Stimulated activated CD4-positive, alpha-beta T cell treated with anti-CD3 and anti-CD28 coated beads, Interleukin-1b, Interleukin-23, amount 100 ng/mL, for 1 hour (primary cell): ENCODE measurements around the gene TMEM125.

ENCODE experiments used
- DNase-seq, 2 donors: peaks; one replicate each; pipeline ENCODE4 v3.0.0-alpha.2; 2020; ENCODE audit warnings: low read depth in 2 of 2

TMEM125 gene

DNA sequence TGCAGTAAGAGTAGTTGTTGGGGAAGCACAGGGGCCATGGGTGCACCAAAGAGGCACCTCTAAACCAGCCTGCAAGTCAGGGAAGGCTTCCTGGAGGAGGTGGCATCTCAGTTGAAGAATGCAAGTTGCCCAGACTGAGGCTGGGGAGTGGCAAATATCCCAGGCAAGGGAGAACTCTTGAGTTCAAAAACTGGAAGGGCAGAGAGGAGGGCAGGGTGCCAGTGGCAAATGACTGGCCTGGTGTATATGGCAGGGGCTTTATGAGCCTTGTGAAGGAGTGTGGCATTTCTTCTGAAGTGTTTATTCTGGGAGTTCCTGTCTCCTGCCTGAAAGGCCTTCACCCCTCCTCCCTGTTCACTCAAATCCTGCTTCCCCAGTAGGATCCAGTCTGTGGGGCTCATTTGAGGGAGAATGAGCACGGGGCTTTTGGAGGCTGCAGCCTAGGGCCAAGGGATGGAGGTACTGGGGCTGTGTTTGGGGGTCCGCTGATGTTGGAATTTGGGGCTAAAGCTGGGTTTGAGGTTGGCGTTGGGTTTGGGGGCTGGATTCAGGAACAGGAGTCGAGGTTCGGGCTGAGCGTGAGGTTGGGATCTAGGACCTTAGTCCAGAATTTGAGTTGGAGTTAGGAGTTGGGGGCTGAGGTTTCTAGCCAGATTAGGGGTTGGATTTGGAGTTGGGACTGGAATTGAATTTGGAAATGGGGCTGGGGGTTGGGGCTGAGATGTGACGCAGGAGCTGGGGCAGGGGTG lies at the start of gene TMEM125:
TMEM125 (plus strand) TSS at position 357 of the 749 bp plus-strand sequence. CDS start 2,740 bp downstream, outside the sequence.
- no peak for DNase-seq

DNA sequence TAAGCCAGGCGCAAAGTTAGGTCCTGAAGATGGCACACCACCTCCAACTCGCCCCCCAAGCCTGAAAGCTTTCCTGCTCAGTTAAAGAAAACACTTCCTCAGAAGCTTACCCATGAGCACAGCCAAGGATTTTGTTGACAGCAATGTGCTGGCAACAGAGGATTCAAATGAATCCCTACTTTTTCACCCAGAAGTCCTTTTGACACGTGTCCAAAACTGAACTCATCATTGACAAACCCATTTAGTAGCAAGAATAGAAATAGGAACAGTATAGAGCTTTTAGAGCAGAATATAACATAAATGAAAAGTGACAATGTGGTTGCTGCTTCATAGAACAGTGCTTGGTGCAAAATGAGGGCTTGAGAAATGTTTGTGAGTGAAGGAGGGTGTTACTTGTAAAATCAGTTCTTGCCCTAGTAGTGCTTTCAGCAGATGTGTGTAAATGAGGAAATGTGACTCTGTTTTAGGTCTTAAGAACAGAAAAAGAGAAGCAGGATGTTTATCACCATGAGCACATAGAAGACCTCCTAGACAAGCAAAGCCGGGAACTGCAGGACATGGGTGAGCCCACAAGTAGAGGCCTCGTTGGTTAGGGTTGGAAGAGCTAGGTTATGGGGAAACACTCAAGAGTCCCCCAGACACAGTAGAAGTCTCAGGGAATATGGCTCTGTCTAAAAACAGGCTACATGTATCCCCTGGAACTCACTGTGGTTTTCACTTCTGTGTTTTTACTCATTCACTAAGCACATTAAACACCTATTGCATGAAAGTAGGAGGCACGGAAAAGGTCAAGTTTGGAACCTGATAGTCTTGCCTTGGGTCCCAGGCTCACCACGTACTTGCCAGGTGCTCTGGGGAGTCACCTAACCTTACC lies 48.6 kb upstream of the TMEM125 start:
- no peak for DNase-seq

DNA sequence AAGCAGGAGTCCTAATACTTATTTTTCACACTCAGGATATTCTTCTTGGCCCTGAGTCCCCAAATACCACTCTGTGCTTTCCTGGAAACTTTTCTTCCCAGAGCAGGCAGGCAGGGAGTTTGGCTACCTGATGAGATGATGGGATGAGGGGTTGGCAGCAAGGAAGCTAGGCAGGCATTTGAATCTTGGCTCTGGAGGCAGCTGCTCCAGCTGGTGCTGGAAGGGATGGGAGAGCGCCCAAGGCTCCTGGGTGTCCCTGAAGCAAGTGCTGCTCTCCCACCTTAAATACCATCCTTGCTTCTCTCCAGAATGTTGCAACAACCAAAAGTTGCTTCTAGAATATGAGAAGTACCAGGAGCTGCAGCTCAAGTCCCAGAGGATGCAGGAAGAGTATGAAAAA lies 48.0 kb upstream of the TMEM125 start:
- DNase-seq = no peak

DNA sequence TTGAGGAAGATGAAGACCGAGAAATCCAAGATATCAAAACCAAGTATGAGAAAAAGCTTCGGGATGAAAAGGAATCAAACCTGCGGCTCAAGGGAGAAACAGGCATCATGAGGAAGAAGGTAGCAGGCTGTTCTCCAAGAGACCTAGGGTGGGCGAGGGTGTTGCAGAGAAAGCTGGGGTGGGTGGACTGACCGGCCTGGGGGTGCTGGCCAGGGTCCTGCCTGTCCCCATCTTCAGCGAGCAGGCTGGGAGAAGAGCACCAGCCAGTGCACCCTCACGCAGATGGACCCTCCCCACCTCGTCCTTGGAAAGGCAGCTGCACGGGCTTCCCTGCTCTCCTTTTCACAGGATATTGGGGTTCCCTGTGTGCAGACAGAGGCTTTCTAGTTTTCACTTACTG lies 46.9 kb upstream of the TMEM125 start:
- no peak for DNase-seq

DNA sequence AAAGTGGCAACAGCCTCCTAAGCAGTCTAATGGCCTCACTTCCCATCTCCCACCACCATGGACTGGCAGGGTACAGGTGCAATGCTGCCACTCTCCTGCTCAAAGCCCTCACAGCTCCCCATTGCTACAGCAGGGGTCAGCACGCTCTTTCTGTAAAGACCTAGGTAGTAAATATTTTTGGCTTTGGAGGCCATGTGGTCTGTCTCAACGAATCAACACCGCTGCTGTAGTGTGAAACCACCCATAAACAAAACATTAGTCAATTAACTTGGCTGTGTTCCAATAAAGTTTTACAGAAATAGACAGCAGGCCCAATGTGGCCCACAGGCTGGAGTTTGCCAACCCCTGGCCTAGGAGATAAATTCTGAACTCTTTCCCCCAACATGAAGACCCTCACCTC lies 44.6 kb upstream of the TMEM125 start:
- no peak for DNase-seq

DNA sequence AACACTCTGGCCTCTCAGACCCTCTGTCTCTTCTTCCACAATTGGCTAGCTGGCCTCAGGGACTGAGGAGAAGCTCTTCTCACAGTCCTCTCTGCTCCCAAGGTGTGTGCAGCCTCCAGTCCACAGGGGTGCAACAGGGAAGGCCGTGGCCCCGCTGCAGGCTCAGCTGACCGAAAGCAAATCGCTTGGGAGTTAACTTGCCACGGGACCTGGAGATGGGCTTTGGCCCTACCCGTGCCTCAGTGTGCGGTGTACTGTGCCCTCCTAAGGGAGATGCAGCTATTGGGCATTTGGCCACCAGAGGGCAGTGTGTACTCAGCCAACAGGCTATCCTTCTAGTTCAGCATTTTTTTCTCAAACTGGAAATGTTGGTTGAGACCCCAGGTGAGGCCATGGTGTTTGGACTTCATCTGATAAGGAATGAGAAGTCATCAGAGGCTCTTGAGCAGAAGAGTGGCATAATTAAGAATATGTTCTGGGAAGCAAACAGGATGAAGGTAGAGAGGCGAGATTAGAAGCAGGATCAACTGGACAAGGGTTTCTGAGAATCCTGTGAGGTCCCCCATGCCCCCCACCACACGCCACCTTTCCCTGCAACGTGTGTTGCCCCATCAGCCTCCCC lies 42.5 kb upstream of the TMEM125 start:
- peak; percentile 58 to 85 for DNase-seq

DNA sequence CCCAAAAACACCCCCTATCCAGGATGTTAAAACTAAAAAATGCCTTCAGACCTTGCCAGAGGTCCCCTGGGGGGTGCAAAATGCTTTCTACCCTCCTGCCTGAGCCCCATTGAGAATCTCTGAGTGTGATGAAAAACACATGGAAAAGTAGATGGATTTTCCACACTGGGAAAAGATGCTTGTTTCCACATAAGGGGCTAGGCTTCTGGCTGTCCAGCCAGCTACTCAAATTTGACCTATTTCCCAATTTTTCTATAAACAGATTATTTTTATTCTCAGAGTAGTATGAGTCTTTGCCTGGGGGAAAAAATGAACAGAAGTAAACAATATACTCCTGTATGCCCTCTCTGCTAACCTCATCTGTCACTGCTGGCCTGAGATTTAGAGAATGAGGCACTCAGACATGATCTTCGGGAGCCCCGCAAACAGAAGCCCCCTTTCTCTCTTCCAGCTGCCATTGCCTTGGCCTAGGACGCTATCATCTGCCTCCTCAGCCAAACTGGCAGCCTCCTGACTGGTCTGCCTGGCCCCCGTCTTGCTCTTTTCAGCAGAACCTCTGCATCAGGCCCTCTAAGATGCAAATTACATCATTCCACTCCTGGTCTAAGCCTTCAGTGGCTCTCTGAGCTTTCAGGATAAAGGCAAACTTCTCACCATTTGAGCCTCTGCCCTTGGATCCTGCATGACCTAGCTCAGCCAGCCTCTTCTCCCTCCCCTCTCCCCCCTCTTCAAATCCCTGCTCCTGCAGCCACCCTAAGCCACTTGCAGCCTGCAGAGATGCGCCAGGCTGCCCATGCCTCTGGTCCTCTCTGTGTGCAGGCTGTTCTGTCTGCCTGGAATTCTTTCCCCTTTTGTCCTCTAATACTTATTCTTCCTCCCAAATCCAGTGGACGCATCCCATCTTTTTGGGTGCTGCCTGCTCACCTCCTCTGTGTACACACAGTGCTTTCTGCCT lies 39.7 kb upstream of the TMEM125 start:
- DNase-seq = no peak

DNA sequence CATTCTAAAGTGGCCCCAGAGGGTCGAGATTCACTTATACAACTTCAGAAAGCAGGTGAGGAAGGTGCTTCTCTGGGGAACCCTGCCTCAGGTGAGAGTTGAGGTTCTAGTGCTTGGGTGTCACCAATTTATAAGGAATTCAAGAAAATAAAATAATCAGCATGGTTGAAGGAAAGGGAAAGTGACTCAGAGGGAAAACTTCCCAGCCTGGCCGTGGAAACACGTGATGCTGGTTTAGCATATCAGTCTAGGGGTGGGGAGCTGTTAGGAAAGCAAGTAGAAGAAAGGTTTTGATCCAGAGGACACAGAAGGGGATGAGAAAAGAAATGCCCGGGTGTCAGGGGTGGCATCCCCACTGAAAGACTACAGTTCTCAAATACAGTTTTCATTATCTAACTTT lies 37.7 kb upstream of the TMEM125 start:
- DNase-seq = no peak

DNA sequence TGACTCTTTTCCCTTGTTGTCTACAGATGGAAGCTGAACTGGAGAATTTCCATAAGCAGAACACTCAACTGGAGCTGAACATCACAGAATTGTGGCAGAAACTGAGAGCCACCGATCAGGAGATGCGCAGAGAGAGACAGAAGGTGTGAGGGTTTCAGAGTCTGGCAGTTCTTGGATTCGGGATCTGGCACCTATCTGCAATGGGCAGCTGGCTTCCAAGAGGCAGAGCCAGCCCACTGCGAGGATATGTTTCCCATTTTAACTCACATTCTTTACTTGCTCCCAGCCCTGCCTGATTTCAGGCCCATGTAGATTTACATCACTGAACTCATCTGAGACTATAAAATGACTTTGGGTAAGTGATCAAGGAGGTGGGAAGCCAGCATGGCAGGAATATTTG lies 37.3 kb upstream of the TMEM125 start:
- DNase-seq = no peak

DNA sequence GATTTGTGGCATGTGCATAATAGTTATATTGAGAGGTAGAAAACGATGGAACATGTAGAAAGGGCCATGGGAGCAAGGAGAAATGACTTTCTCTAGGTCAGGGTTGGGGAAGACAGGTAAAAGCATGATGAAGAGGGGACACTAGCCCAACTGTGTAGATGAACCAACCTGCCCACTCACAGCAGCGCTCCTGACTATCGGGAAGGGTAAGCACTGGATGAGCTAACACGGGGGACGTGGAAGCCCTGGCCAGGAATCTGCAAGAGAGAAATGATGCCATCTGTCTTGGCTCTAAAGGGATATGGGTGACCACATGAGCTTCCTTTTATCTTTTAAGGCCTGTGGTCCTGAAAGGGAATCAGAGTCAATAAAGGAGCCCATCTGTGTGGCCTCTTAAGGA lies 36.2 kb upstream of the TMEM125 start:
- DNase-seq = no peak

DNA sequence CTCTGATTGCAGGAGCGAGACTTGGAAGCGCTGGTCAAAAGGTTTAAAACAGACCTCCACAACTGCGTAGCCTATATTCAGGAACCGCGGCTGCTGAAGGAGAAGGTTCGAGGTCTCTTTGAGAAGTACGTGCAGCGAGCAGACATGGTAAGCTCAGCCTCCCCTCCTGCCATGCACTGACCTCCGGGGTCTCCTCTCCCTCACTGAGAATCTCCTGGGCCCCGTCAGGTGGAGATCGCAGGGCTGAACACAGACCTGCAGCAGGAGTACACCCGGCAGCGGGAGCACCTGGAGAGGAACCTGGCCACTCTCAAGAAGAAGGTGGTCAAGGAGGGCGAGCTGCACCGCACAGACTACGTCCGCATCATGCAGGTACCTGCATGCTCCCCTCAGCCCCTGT lies 35.5 kb upstream of the TMEM125 start:
- no peak for DNase-seq

DNA sequence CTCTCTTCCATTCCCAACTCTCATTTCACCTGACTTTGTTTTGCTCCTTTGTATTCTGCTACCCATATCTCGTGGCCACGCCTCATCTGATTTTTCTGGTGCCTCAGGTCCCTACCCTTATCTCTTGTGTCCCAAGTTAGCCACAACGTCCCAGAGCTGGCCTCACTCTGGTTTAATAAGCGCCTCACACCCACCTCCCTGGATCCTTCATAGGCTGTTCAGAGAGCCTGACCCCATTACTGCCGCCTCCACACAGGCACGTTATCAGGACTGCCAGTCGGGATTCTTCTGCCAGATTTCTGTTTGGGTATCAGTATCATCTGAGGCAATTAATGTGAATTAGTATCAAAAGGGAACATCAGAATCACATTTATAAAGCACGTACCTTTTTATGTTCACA lies 34.7 kb upstream of the TMEM125 start:
- DNase-seq = no peak

DNA sequence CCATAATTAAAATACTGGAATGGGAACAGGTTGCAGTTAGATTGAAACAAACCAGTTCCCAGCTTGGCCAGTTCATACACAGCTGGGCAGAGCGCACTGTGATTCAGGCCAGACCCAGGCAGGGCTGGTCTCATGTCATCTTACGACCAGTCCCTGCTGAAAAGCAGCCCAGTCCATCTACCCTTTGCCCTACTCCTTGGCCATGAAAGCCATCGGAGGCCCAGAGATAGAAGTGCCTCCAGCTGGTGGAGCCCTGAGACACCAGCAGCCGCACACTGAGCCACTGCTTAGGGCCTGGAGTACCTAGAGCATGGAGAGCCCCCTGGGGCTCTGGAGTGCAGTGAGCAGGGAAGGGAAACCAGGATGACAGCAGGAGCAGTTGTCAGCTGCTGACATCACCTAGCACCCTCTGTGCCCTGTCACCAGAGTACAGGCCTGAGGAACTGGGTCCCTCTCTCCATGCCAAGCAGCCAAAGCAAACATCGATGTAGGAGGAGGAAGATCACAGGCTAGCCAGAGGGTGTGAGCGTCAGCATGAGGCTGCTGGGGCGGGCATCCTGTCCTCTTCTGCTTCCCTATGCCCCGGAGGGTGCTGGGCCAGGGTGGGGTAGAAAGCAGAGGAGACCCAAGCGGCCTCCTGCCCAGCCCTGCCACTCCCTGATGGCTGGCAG lies 34.2 kb upstream of the TMEM125 start:
- DNase-seq = no peak

DNA sequence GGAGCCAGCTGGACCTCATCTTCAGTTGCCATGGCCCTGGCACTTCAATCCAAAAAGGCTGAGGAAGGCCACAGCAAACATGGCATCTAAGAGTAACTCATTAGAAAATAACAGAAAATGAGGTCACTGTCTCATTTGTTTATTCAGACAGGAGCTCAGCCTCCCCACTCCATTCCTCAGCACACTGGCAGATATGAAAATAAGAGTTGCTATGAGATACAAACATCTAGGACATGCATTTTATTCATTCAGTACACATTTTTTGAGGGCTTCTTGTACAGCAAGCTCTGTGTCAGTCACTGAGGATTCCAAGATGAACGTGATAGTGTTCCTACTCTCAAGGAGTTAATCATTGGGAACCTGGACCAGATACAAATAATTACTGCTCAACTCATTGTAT lies 32.7 kb upstream of the TMEM125 start:
- no peak for DNase-seq

DNA sequence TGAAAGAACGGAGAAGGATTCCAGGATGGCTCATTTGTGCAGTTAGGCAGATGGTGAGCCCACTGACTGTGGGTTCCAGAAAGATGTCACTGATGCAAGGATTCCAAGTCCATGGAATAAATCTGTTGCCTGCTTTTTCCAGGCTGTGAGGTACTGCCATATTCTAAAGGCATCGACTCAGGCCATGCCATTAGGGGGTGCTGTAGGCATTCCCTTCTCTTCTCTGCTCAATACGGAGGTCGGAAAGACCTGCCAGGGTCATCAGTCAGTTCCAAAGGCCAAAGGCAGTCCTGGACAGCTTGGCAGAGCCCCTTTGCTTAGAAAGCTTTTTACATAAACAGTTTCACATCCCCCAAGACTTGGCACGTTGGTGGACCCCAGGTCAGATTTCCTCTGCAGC lies 31.7 kb upstream of the TMEM125 start:
- no peak for DNase-seq

DNA sequence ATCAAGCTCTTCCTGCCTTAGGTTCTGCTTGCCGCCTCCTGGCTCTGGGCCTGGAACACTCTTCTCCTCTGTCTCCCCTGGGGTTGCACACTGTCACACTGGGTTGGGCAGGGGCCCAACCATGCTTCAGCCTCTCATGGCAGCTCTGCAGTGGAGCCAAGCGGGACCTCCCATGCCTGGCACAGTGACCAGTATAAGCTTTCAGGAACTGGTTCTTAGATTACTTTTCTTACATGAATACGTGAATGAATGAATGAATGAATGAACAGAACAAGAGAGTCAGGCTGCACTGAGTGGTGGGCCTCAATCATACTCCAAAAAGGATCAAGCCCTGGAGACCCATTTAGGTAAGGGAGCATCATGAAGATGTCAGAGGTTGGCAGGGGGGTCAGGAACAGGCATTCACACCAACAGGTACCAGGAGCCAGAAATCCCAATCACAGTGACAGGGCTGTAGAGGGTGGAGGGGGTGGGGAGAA lies 30.8 kb upstream of the TMEM125 start:
- DNase-seq = no peak

DNA sequence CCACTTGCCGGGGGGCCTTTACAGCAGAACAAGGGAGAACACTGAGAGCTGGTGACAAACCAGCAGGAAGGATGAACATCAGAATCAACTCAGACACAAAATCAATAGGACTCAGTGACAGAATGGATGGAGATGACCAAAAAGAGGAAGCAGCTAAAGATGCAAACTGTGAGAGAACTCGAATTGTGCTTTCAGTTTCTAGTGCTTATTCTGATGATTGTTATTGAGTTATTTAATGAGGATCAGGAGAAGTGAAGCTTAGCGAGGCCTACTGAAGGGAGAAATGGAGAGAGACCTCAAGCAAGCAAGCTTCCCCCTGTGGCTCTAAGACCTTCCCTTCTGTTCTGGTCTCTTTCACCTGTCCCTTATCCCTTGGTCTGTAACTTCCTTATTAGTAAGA lies 30.3 kb upstream of the TMEM125 start:
- no peak for DNase-seq

DNA sequence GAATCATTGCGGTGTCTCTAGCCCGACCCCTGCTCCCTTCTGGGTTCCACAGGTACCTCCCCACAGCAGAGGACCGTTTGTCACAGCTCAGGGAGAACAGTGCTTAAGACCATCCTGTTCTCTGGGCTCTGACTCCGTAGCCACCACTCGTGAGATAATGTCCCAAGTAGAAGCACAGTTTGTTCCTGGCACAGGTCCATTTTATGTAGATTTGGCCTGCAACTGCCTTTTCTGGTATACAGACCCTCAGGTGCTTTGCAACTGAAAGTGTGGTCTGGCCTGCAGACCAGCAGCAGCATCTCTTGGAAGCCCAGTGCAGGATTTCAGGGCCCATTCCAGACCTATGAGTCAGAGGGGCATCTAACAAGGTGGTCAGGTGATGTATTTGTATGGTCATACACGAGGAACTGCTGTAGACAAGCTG lies 28.4 kb upstream of the TMEM125 start:
- no peak for DNase-seq

DNA sequence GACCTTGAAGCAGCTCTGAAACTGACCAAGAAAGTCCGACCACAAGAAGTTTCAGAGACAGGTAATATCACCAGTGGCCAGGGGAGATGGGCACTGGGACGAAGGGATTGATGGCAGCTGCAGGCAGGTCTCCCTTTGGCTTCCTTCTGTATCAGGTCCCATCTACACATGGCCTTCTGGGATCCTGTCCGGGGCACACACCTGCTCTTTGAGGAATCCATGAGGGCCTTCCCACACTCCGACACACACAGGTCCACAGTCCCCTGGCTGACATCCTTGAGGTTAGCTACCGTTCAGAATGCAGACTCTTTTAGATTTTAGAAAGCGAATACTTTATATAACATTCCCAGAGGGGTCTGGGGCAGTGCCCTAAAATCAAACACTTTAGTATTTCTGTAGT lies 26.5 kb upstream of the TMEM125 start:
- DNase-seq = no peak

DNA sequence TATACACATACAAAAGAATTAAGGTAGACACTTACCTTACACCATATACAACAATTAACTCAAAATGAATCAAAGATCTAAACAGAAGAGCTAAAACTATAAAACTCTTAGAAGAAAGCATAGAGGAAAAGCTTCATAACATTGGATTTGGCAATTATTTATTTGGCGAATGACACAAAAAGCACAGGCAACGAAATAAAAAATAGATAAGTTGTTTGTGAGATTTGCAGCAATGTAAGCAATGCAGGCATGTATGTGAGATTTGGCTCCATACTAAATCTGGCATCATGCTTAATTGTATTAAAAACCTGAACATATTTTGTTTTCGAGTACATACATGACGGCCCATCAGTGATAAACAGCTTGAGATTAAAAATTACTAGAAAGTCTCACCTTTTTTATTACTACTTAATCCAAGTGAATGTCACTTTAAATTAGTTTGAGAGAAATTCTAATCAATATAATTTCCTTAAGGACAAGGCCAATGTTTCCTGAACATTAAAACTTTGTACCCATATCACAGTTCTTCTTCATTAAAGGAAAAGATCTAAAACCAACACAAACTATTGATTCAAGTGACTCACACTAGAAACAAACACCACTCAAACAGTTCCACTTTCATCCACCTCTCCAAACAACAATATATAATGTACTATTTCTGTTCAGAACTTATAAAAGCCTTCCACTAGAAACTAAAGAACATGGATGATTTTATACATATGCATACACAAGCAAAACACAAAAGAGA lies 23.1 kb upstream of the TMEM125 start:
- no peak for DNase-seq
